IPS-20b (cell line): ENCODE measurements around the gene PNKD.
A peak's percentile ranks its signal among the peaks of the same experiment; 100 is the strongest.

Source experiments
- H3K27ac ChIP-seq: one replicate; pipeline ENCODE4 v1.5.1; 2013; ENCODE audit warnings: low read length
- H3K27me3 ChIP-seq: 2 replicates; pipeline ENCODE4 v1.6.1; 2013; ENCODE audit warnings: mild to moderate bottlenecking, low read length, inconsistent platforms; ENCODE audit not compliant: insufficient read depth
- H3K36me3 ChIP-seq: 2 replicates; pipeline ENCODE4 v1.6.1; 2013; ENCODE audit warnings: low read depth, mild to moderate bottlenecking, inconsistent platforms, low read length, moderate library complexity; ENCODE audit not compliant: insufficient read depth
- H3K4me1 ChIP-seq: 2 replicates; pipeline ENCODE4 v1.6.1; 2013; ENCODE audit warnings: mild to moderate bottlenecking, control low read depth, inconsistent platforms, low read length, moderate library complexity; ENCODE audit not compliant: insufficient read depth
- H3K4me3 ChIP-seq: 2 replicates; pipeline ENCODE4 v1.5.1; 2013; ENCODE audit warnings: mild to moderate bottlenecking, low read length, inconsistent platforms
- H3K9ac ChIP-seq: 2 replicates; pipeline ENCODE4 v1.6.1; 2013; ENCODE audit warnings: low read depth, mild to moderate bottlenecking, inconsistent platforms, low read length, moderate library complexity
- H3K9me3 ChIP-seq: 2 replicates; pipeline ENCODE4 v1.6.1; 2013; ENCODE audit warnings: mild to moderate bottlenecking, low read depth, low read length, inconsistent platforms; ENCODE audit not compliant: insufficient read depth

Gene PNKD

DNA sequence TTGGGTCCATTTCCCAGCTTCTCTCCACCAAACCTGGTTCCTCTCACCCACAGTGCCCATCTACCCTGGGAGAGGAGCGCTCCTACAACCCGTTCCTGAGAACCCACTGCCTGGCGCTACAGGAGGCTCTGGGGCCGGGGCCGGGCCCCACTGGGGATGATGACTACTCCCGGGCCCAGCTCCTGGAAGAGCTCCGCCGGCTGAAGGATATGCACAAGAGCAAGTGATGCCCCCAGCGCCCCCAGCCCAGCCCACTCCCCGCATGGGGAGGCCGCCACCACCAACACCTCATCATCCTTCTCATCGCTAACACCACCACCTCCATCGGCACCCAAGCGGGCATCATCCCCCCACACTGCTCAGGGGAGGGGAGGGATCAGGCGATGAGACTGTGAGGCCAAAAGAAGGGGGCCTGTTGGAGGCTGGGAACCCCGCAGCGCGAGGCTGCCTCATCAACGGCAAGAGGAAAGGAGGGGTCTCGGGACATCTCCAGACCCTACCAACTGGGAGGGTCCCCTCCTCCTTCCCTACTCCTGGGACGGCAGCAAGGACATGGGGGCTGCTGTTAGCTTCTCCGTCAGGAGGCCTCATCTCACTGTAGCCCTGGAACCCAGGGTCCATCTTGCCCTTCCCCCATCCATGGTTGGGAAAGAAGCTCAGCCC lies 74.6 kb downstream of the PNKD start:
- Histone ChIP-seq H3K9ac (no peak overlapping the region), H3K4me1 (no peaks in the 10 kb centered on the region), H3K9me3 (no peaks in the 10 kb centered on the region), H3K27me3 (no peaks in the 10 kb centered on the region), H3K4me3 (no peak overlapping the region), H3K27ac (no peak overlapping the region), H3K36me3 (no peaks in the 10 kb centered on the region)

DNA sequence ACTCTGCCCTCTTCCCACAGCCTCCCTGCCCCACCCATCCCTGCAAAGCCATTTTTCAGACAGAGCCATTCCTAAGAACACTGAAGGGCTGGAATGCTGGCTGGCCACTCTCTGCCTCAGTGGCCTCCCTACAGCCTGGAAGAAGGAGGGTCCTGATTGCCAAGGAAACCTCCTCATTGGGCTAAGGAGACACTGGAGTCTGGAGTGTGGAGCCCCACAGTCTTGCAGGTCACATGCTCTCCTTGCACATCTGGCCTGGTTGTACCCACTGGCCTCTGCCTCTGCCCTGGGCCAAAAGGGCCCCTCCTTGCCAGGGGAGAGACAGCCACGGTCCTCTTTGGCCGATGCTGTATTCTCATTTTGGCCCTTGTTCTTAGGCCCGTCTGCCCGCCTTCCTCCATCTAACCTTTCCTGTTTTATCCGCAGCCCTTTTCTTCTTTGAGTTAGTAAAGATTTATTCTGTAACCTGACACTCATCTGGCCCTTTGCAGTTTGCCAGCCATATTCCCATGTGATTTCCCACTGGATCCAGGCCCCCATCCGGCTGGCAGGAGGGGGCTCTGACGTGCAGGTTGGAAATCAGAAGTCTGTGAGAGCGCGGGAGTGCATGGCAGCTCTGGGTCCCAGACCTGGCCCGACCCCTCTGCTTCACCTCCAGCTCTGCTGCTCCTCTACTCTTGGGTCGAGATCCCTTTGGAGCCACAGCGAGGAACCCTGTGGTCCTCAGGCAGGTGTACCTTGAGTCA lies 75.3 kb downstream of the PNKD start:
- no peak overlapping the region for H3K4me3 ChIP-seq
- no peak overlapping the region for H3K9ac ChIP-seq
- H3K9me3 ChIP-seq, result no peaks in the 10 kb centered on the region
- no peaks in the 10 kb centered on the region for H3K4me1 ChIP-seq
- no peaks in the 10 kb centered on the region for H3K36me3 ChIP-seq
- H3K27me3 ChIP-seq, result no peaks in the 10 kb centered on the region
- H3K27ac ChIP-seq, result no peak overlapping the region

DNA sequence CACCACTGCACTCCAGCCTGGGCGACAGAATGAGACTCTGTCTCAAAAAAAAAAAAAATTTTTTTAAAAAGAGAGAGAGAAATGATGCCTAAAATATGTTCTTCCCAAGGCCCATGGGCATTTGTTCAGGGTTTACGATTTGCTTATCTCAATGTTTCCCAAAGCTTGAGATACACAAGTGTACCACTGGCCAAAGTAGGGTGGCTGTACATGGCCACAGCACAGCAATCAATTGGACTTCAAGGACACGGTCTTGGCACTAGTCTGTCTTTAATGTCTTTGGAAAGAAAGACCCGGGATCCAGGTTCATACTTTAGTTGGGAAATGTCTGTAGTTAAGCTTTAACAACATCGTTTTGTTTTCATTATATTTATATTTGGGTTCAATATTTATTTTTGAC lies 76.9 kb downstream of the PNKD start:
- no peaks in the 10 kb centered on the region for H3K27me3 ChIP-seq
- H3K4me1 ChIP-seq, result no peaks in the 10 kb centered on the region
- no peak overlapping the region for H3K4me3 ChIP-seq
- no peak overlapping the region for H3K9ac ChIP-seq
- peaks cover 5% of the 10 kb centered on the region for H3K9me3 ChIP-seq
- no peaks in the 10 kb centered on the region for H3K36me3 ChIP-seq
- H3K27ac ChIP-seq, result no peak overlapping the region

DNA sequence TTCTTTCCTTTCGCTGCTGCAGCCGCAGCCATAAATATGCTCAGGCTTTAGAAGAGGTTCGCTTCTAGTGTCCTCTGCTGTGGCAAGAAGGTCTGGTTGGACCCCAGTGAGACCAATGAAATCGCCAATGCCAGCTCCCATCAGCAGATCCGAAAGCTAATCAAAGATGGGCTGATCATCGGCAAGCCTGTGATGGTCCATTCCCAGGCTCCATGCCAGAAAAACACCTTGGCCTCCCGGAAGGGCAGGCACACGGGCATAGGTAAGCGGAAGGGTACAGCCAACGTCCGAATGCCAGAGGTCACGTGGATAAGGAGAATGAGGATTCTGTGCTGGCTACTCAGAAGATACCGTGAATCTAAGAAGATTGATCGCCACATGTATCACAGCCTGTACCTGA lies 83.7 kb downstream of the PNKD start:
- Histone ChIP-seq H3K4me1 (no peaks in the 10 kb centered on the region; the same call in 1 of the 2 replicates), H3K4me3 (no peak overlapping the region), H3K36me3 (no peaks in the 10 kb centered on the region), H3K27me3 (no peaks in the 10 kb centered on the region), H3K9me3 (peaks cover 5% of the 10 kb centered on the region), H3K9ac (no peak overlapping the region), H3K27ac (no peak overlapping the region)

DNA sequence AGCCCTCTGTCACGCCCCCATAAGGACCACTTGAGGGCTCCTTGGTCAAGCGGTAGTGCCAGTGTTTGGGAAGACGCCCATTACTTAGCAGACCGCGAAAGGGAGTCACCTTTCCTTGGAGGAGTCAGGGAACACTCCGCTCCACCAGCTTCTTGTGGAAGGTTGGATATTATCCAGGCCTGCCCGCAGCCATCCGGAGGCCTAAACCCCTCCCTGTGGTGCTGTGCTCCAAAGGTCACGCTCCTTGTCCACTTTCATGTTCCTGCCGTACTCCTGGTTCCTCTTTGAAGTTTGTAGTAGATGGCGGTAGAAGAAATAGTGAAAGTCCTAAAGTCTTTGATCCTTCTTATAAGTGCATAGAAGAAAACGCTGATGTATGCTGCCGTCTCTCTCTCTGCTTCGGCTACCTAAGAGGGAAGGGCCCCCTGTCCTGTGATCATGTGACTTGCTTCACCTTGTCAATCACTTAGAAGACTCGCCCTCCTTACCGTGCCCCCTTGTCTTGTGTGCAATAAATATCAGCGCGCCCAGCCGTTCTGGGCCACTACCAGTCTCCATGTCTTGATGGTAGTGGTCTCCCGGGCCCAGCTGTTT lies 84.6 kb downstream of the PNKD start:
- Histone ChIP-seq H3K36me3 (no peaks in the 10 kb centered on the region), H3K9ac (no peak overlapping the region), H3K9me3 (peaks cover 5% of the 10 kb centered on the region), H3K27me3 (no peaks in the 10 kb centered on the region), H3K4me3 (no peak overlapping the region), H3K4me1 (no peaks in the 10 kb centered on the region; the same call in 1 of the 2 replicates), H3K27ac (no peak overlapping the region)

DNA sequence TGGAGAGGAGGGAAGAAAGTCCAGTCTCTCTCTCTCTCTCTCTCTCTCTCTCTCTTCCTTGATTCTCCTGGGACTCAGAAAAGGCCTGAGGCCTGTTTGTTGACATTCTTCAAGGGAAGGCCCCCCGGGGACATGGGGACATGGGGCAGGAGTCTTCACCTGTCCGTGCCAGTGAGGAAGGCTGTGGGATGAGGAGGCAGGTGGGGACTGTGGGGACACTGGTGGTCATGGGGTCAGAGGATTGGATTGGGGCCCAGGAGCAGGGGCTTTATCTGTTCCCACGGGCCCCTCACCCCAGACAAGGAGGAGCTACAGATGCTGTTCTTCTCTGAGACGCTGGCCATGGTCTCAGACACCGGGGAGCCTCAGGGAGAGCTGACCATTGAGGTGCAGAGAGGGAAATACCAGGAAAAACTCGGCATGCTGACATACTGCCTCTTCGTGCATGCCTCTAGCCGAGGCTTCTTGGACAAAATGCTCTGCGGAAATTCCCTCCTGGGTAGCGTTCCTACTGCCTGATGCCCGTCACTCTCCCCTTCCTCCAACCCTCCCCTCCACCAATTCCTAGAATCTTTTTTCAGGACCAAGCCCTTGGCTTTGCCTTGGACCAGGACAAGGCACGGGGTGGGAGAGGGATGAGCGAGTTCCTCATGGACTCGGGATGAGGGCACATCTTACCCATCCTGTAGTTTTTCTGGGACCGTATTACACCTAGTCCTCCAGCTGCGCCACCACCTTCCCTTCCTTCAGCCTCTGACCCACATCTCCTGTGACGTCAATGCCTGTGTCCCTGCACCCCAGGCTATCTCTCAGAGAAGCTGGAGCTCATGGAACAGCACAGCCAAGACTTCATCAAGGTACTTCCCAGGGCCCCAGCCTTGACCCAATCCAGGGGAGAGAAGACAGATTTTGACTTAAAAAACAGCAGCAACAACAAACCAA lies 87.2 kb downstream of the PNKD start:
- no peak overlapping the region for H3K4me3 ChIP-seq
- H3K9me3 ChIP-seq, result no peaks in the 10 kb centered on the region
- H3K9ac ChIP-seq, result no peak overlapping the region
- no peaks in the 10 kb centered on the region for H3K27me3 ChIP-seq
- no peaks in the 10 kb centered on the region for H3K36me3 ChIP-seq
- no peak overlapping the region for H3K27ac ChIP-seq
- no peaks in the 10 kb centered on the region; the same call in 1 of the 2 replicates for H3K4me1 ChIP-seq

DNA sequence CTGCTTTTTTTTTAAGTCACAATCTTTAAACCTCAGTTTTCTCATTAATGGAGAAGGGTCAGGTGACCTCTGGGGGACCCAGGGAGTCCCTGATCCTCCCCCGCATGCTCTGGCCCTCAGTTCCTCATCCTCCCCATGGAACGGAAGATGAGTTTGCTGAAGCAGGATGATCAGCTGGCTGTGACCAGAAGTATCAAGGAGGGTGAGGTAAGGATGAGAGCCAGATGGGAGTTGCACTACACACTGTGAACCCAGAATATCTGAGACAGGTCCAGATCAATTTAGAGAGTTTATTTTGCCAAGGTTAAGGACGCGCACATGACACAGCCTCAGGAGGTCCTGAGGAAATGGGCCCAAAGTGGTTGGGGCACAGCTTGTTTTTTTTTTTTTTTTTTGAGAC lies 90.1 kb downstream of the PNKD start:
- no peaks in the 10 kb centered on the region for H3K27me3 ChIP-seq
- H3K9me3 ChIP-seq, result no peaks in the 10 kb centered on the region
- no peak overlapping the region for H3K4me3 ChIP-seq
- no peaks in the 10 kb centered on the region; the same call in 1 of the 2 replicates for H3K4me1 ChIP-seq
- no peak overlapping the region for H3K27ac ChIP-seq
- H3K9ac ChIP-seq, result no peak overlapping the region
- no peaks in the 10 kb centered on the region for H3K36me3 ChIP-seq

DNA sequence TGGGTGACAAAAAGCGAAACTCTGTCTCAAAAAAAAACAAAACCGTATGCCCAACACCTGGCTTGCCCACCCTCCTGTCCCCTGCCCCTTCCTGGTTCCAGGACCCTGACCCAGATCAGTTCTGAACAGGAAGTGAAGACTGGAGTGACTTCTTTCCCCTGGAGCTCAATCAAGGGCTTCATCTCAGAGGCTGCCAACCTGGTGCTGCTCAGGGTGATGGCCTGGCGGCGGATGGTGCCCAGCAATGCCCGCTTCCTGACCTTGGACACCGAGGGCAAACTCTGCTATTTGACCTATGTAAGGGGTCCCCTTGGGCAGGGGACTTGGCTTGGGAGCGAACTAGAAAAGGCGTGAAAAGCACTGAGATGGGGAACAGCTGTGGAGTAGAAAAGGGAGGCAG lies 92.3 kb downstream of the PNKD start:
- Histone ChIP-seq H3K36me3 (no peaks in the 10 kb centered on the region), H3K9me3 (no peaks in the 10 kb centered on the region), H3K4me3 (no peak overlapping the region), H3K27ac (no peak overlapping the region), H3K27me3 (no peaks in the 10 kb centered on the region), H3K9ac (no peak overlapping the region), H3K4me1 (no peaks in the 10 kb centered on the region)

DNA sequence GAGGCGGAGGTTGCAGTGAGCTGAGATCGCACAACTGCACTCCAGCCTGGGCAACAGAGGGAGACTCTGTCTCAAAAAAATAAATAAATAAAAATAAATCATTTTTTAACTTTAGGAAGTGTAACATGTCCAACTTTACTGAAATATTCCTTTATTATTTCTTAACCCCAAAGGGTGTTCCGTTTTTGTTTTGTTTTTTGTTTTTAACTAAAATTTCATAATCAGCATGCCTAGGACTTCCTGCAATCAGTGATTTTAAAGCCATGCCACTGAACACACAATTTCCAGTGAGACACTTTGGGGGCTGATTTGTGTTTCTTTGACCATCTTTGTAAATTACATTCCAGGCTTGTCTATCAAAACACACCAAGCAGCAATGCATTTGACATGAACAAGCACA lies 93.4 kb downstream of the PNKD start:
- Histone ChIP-seq H3K4me1 (no peaks in the 10 kb centered on the region), H3K9me3 (no peaks in the 10 kb centered on the region), H3K27me3 (peaks cover 2% of the 10 kb centered on the region; the same call in 1 of the 2 replicates), H3K9ac (no peak overlapping the region), H3K36me3 (no peaks in the 10 kb centered on the region), H3K4me3 (no peak overlapping the region), H3K27ac (no peak overlapping the region)

DNA sequence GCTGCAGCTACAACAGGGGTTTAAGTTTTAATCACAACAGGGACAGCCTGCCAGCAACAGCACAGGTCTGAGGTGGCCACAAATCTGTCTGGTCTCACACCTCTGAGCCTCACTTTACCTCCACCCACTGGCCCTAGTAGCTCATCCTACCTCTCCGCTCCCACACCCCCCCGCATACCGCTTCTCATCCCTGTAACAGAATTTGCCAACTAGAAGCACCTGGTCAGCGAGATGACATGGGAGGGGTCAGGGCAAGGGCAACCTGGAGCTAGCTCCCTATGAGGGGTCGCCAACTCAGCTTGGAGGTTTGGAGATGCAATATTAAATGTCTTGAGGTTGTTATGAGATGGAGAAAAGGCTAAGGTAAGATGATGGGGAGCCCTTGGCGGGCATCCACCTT lies 93.9 kb downstream of the PNKD start:
- Histone ChIP-seq H3K9ac (no peak overlapping the region), H3K9me3 (no peaks in the 10 kb centered on the region), H3K27ac (no peak overlapping the region), H3K36me3 (no peaks in the 10 kb centered on the region), H3K4me1 (no peaks in the 10 kb centered on the region), H3K27me3 (peaks cover 7% of the 10 kb centered on the region; the same call in 1 of the 2 replicates), H3K4me3 (no peak overlapping the region)

DNA sequence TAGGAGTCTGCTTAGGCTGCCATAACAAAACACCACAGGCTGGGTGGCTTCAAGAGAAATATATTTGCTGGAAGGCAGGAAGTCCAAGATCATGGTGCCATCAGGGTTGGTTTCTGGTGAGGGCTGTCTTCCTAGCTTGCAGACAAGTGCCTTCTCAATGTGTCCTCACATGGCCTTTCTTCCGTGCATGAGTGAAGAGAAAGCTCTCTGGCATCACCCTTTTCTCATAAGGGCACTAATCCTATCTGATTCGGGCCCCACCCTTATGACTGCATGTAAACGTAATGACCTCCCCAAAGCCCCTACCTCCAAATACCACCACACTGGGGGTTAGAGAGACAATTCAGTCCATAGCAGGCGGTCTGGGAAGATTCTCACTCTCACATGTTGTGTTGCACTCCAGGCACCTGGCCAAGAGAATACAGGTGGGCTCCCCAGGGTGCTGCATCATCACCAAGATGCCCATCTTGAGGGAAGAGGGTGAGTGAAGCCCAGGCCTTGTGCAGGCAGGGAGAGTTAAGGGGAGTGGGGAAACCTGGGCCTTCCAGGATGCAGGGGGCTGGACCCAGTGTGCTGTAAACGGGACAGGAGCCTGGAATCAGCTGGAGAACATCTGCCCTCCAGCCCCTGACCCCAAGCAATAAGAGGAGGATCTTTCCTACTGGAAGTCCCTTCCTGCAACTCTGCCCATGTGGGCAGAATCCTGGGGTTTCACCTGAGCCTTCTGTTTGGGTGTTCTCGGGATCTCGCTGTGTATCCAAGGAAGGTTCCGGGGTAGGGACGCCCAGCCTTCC lies 96.5 kb downstream of the PNKD start:
- no peaks in the 10 kb centered on the region for H3K4me1 ChIP-seq
- H3K27me3 ChIP-seq, result peaks cover 7% of the 10 kb centered on the region; the same call in 1 of the 2 replicates
- H3K9ac ChIP-seq, result peak overlapping the region; percentile 77; the same call in 1 of the 2 replicates
- H3K4me3 ChIP-seq, result peak overlapping the region; percentile 75
- no peaks in the 10 kb centered on the region for H3K36me3 ChIP-seq
- no peaks in the 10 kb centered on the region for H3K9me3 ChIP-seq
- H3K27ac ChIP-seq, result no peak overlapping the region
